BLaER1 treated with 17β-estradiol and CSF1 and Interleukin-3, amounts not matched to agents 10 nM and 100 nM (cell line): ENCODE measurements around the gene COL18A1.

ENCODE experiments used
- H3K27ac ChIP-seq, 11 experiments: shearing (Covaris generic); formaldehyde crosslinking; 2 replicates each; pipeline ENCODE4 v1.8.1; 2022
- H3K27me3 ChIP-seq, 11 experiments: shearing (Covaris generic); formaldehyde crosslinking; 2 replicates each; pipeline ENCODE4 v1.8.1; 2022
- H3K36me3 ChIP-seq, 11 experiments: shearing (Covaris generic); formaldehyde crosslinking; 2 replicates each; pipeline ENCODE4 v1.8.1; 2022
- H3K4me1 ChIP-seq, 10 experiments: shearing (Covaris generic); formaldehyde crosslinking; 2 replicates each; pipeline ENCODE4 v1.8.1; 2022
- H3K4me2 ChIP-seq, 11 experiments: shearing (Covaris generic); formaldehyde crosslinking; 2 replicates each; pipeline ENCODE4 v1.8.1; 2022
- H3K4me3 ChIP-seq, 10 experiments: shearing (Covaris generic); formaldehyde crosslinking; 2 replicates each; pipeline ENCODE4 v1.8.1; 2022
- H3K9ac ChIP-seq, 11 experiments: shearing (Covaris generic); formaldehyde crosslinking; 2 replicates each; pipeline ENCODE4 v1.8.1; 2022
- H3K9me3 ChIP-seq, 11 experiments: shearing (Covaris generic); formaldehyde crosslinking; replicated peaks in 1 of 11; 2 replicates each; pipeline ENCODE4 v1.8.1; 2022
- H4K20me1 ChIP-seq, 11 experiments: shearing (Covaris generic); formaldehyde crosslinking; 2 replicates each; pipeline ENCODE4 v1.8.1; 2022
- Cebpa-rat ChIP-seq, 11 experiments: shearing (Covaris generic); IDR thresholded peaks; 2 replicates each; pipeline ENCODE4 v1.8.1; 2022

COL18A1 gene

DNA sequence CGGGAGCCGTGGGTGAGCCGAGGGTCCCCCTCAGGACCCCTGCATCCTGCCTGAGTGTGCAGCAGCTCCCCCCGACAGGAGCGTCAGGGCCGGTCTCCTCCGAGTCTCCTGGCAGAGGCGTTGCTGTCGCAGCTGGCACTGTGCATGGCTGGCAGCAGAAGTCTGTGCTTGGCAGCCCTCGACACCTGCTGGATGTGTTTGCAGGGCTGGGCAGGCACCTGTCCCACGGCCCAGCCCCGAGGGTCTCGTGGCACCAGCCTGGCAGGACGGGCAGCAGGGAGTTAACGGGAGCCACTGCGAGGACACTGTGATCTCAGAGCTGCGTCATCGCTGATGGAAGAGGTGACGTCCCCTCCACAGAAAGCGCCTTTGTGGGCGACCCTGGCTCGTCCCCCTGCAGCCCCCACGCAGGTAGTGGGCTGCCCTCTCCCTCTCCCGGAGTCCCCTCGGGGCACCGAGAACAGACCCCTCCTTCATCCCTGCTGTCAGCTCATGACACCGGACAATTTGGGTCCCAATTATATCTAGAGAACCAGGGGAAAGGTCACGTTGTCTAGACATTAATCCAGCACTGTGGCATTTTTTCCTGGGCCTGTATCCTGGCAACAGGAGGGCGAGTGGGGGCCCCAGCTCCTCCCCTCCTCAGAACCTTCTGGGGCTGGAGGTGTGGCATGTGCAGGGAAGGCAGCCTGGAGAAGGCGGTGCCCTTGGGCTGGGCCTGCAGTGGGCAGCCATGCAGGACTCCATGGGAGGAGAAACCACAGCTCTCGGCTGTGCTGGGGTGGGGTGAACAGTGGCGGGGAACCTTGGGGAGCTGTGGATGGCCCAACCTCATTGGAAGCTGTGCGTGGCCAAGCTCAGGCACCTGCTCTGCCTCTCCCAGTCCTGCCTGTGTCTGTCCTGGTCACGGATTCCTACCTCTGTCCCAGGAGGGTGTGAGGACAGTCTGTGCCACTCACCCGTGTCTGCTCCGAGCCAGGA, 15.4 kb downstream of the COL18A1 start:
- H3K4me2 ChIP-seq: peak overlapping the region in 9 of 11 experiments; percentile 29 to 66 (median 50); a peak in 17 of 22 replicates
- peaks cover 0 to 20% (median 17%) of the 10 kb centered on the region in 10 experiments; a peak in 14 of 20 replicates for H3K4me1 ChIP-seq
- H3K27me3 ChIP-seq: no peaks in the 10 kb centered on the region
- H3K4me3 ChIP-seq: no peak overlapping the region
- no peaks in the 10 kb centered on the region for H3K36me3 ChIP-seq
- TF ChIP-seq Cebpa-rat (IDR thresholded peaks at IDR 0.05): no peak
- no peak overlapping the region for H3K27ac ChIP-seq
- no peaks in the 10 kb centered on the region for H3K9me3 ChIP-seq
- peaks cover 0 to 22% (median 0%) of the 10 kb centered on the region in 11 experiments; a peak in 4 of 22 replicates for H4K20me1 ChIP-seq
- H3K9ac ChIP-seq: 0 out of 22 replicates have a peak overlapping the region, but pooled peaks of 1 of the 11 experiments have one; percentile 33

- no peak overlapping the region for H3K9ac ChIP-seq
Measured at GRCh38 chr21:45421071-45421845, 16.3 kb downstream of the COL18A1 start.

GRCh38 chr21:45421846-45422775, 17.1 kb downstream of the COL18A1 start:
- Histone ChIP-seq H3K36me3 (no peaks in the 10 kb centered on the region), H4K20me1 (peaks cover 0 to 15% (median 0%) of the 10 kb centered on the region in 11 experiments; a peak in 3 of 22 replicates), H3K27me3 (no peaks in the 10 kb centered on the region), H3K4me2 (peak overlapping the region in 2 of 11 experiments; percentile 39 to 40; a peak in 2 of 22 replicates), H3K4me3 (no peak overlapping the region), H3K27ac (no peak overlapping the region), H3K9ac (no peak overlapping the region), H3K4me1 (peaks cover 0 to 20% (median 17%) of the 10 kb centered on the region in 10 experiments; a peak in 14 of 20 replicates), H3K9me3 (no peaks in the 10 kb centered on the region)
- no peak for TF ChIP-seq Cebpa-rat (IDR thresholded peaks at IDR 0.05)

More at GRCh38 chr21:45421071-45421845, 16.3 kb downstream of the COL18A1 start:
- H3K4me1 ChIP-seq: peaks cover 0 to 20% (median 17%) of the 10 kb centered on the region in 10 experiments; a peak in 14 of 20 replicates
- peak overlapping the region in 8 of 11 experiments; percentile 29 to 66 (median 53); a peak in 12 of 22 replicates for H3K4me2 ChIP-seq
- TF ChIP-seq Cebpa-rat (IDR thresholded peaks at IDR 0.05): no peak
- H3K27me3 ChIP-seq: no peaks in the 10 kb centered on the region
- no peak overlapping the region for H3K4me3 ChIP-seq
- H3K9me3 ChIP-seq: no peaks in the 10 kb centered on the region
- H3K36me3 ChIP-seq: no peaks in the 10 kb centered on the region
- H4K20me1 ChIP-seq: peaks cover 0 to 20% (median 0%) of the 10 kb centered on the region in 11 experiments; a peak in 3 of 22 replicates
- H3K27ac ChIP-seq: no peak overlapping the region

DNA sequence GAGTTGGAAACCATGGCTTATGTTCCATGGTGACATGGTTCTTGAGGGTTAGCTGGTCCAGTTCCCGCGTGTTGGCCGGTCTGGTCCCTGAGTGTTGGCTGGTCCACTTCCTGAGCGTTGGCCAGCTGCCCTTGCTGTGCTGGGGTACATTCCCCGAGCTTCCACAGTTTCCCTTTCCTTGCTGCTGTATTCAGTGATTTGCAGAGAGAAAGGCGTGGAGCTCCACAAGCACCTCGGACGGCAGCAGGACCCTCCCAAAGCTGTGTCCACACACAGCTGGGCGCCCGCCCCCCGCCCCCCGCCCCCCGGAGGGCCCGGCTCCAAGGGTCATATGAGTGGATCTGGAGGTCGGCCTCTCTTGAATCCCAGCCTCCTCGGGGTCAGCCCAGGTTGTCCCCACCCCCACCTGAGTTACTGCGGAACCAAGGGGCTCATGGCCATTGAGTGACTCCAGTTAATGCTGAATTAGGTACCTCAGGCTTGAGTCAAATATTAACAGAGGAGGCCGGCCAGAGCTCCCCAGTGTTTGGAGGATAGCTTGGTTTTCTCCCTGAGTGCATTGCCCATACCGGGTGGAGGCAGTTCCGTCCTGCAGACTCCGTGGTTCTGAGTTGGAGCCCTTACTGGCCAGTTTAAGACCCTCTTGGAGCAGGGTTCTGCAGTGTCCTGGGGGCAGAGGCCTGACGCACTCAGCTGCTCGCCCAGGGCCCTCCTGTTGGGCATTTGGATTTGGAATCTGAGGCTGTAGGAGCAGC, 18.4 kb downstream of the COL18A1 start:
- Histone ChIP-seq H3K4me3 (no peak overlapping the region), H4K20me1 (peaks cover 0 to 9% (median 0%) of the 10 kb centered on the region in 11 experiments; a peak in 3 of 22 replicates), H3K27me3 (no peaks in the 10 kb centered on the region), H3K9me3 (no peaks in the 10 kb centered on the region), H3K4me1 (peaks cover 0 to 20% (median 17%) of the 10 kb centered on the region in 10 experiments; a peak in 15 of 20 replicates), H3K9ac (no peak overlapping the region), H3K4me2 (no peak overlapping the region), H3K36me3 (no peaks in the 10 kb centered on the region), H3K27ac (no peak overlapping the region)
- TF ChIP-seq Cebpa-rat (IDR thresholded peaks at IDR 0.05): no peak

DNA sequence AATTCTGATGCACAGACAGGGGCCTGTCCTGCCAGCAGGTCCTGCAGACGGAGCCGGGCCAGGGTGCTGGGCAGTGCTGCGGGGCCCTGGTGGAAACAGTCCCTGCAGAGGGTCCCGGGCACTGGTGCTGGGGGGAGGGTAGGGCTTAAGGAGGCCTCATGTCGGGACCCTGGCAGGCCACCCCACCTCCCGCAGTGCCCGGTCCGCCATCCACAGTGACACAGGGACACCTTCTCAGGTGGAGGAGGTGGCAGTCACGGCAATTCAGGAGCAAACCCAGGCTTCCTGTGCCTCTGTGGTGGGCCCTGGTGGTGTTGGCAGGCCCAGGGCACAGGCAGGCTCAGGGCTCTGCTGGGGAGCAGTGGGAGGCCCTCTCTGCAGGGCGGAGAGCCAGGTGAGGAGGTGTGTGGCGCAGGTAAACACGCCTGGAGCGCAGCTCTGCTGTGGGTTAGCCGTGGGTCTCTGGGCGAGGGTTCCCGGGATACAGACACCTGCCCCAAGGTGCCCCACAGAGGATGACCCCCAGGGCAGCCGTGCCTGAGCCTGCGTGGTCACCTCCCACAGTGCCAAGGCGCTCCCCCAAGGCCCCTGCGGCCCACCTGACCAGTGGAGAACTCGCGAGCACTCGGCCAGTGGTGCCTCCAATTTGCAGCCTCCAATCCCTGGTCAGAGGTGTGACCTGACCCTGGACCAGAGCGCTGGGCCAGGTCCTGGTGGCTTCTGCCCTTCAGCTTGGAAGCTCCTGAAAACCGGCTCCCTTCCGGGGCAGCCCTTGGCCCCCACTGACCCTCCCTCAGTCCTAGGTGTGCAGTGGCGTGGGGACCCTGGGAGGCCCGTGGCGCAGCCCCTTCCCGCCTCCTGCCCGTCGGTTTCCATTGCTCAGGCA, 19.2 kb downstream of the COL18A1 start:
- TF ChIP-seq Cebpa-rat (IDR thresholded peaks at IDR 0.05): no peak
- H3K9ac ChIP-seq: no peak overlapping the region
- H3K36me3 ChIP-seq: no peaks in the 10 kb centered on the region
- H4K20me1 ChIP-seq: peaks cover 0 to 9% (median 0%) of the 10 kb centered on the region in 11 experiments; a peak in 3 of 22 replicates
- H3K4me2 ChIP-seq: no peak overlapping the region
- H3K4me3 ChIP-seq: no peak overlapping the region
- H3K4me1 ChIP-seq: peaks cover 0 to 20% (median 17%) of the 10 kb centered on the region in 10 experiments; a peak in 15 of 20 replicates
- H3K9me3 ChIP-seq: no peaks in the 10 kb centered on the region
- H3K27ac ChIP-seq: no peak overlapping the region
- no peaks in the 10 kb centered on the region for H3K27me3 ChIP-seq

DNA sequence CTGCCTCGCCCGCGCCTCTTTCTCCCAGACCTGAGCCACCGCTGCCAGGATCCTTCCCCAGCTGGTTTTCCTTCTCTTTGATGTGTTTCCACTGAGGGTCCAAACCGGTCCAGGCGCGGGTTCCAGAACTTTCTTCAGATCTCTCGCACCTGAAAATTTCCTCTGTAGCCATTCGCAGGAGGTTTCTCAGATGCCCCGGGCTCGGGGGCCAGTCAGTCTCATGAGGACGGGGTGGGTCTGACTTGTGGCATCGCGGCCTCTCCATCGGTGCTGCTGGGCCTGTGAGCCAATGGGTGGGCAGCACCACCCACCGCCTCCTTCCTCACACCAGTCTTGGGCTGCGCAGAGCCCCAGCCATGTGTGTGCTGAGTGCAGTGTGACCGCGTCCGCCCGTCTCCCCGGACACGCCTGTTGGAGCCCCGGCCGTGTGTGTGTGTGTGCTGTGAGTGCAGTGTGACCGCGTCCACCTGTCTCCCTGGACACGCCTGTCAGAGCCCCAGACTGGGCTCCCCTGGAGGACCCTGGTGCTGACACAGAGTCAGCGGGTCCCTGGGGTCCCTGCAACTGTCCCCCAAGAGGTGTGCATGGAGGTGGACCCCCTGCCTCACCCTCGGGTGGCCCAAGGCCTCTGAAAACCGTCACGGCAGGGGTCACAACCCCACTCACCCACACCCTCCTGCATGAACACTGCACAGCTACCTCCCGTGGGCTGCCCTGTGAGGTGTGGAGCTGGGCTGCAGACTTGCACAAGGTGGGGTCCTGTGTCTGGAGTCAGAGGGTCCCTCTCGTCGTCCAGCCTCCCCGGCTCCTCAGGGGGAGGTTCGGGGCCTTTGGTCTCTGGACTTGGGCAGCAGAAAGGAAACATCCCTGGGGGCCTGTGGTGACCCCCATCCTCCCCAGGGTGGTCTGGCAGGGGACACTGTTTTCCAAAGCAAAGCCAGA, 20.2 kb downstream of the COL18A1 start:
- H3K36me3 ChIP-seq: no peaks in the 10 kb centered on the region
- no peak overlapping the region for H3K27ac ChIP-seq
- H3K4me3 ChIP-seq: no peak overlapping the region
- H3K9ac ChIP-seq: no peak overlapping the region
- H3K4me1 ChIP-seq: peaks cover 0 to 17% (median 14%) of the 10 kb centered on the region in 10 experiments; a peak in 15 of 20 replicates
- H3K27me3 ChIP-seq: no peaks in the 10 kb centered on the region
- H3K9me3 ChIP-seq: no peaks in the 10 kb centered on the region
- H3K4me2 ChIP-seq: no peak overlapping the region
- peaks cover 0 to 9% (median 0%) of the 10 kb centered on the region in 11 experiments; a peak in 3 of 22 replicates for H4K20me1 ChIP-seq
- no peak for TF ChIP-seq Cebpa-rat (IDR thresholded peaks at IDR 0.05)
